Activated CD8-positive, alpha-beta T cell treated with anti-CD3 and anti-CD28 coated beads for 36 hours (primary cell): Measurements from ENCODE around the gene FSD2. TPM values are rescaled to one million over a fixed set of nuclear protein-coding genes. Genes with fewer than 3 reads are reported as not detected.
"Not testable (repeated sequence)": the region's sequence is repeated elsewhere in the genome, so short reads cannot be mapped to it uniquely, and the experiment has no call there.

Source experiments
- ATAC-seq: fragments of 200-7000 bp; cut with Tn5 transposase; one replicate; pipeline ENCODE4 v1.10.0; 2021; ENCODE audit warnings: mild to moderate bottlenecking, moderate library complexity
- CTCF ChIA-PET: fragments of 350-600 bp; sonication (Branson Sonifier 250); formaldehyde crosslinking; loops from one replicate; lab custom pipeline; 2021; ENCODE audit warnings: antibody characterized with exemption; lab: Charles Lee
- POLR2A ChIA-PET: fragments of 350-600 bp; sonication (Branson Sonifier 250); formaldehyde crosslinking; loops from one replicate; lab custom pipeline; 2021; ENCODE audit warnings: antibody characterized with exemption; lab: Charles Lee
- DNase-seq: peaks from one replicate; pipeline ENCODE4 v3.0.0-alpha.2; 2020
- H3K27ac Mint-ChIP-seq: one replicate; pipeline ENCODE4 v1.8.0; 2021; ENCODE audit warnings: mild to moderate bottlenecking, mixed read lengths
- H3K27me3 Mint-ChIP-seq: one replicate; pipeline ENCODE4 v1.8.0; 2021; ENCODE audit warnings: mixed read lengths
- H3K36me3 Mint-ChIP-seq: one replicate; pipeline ENCODE4 v1.8.0; 2021; ENCODE audit warnings: low read depth, mixed read lengths
- H3K4me1 Mint-ChIP-seq: one replicate; pipeline ENCODE4 v1.8.0; 2021; ENCODE audit warnings: low read depth, mixed read lengths
- H3K4me3 Mint-ChIP-seq: one replicate; pipeline ENCODE4 v1.8.0; 2021; ENCODE audit warnings: mild to moderate bottlenecking, moderate library complexity, mixed read lengths
- H3K9me3 Mint-ChIP-seq: one replicate; pipeline ENCODE4 v1.8.0; 2021; ENCODE audit warnings: mixed read lengths
- intact Hi-C: fragments of 100-400 bp; cut with micrococcal nuclease; formaldehyde crosslinking; loops from one replicate; pipeline ENCODE4 v1.10.0; 2022
- total RNA-seq, 2 experiments: library from RNA; stranded (reverse); gene quantifications; one replicate each; pipeline ENCODE4 v1.2.3, GENCODE V29; 2021
- TF ChIP-seq, protein P1 (sequence below): fragments of 200-600 bp; IDR thresholded peaks from one replicate; pipeline ENCODE4 v1.8.0; 2022; ENCODE audit warnings: antibody characterized with exemption, mild to moderate bottlenecking

FSD2 gene
- total RNA-seq, 2 experiments from 2014 or later = not detected

DNA sequence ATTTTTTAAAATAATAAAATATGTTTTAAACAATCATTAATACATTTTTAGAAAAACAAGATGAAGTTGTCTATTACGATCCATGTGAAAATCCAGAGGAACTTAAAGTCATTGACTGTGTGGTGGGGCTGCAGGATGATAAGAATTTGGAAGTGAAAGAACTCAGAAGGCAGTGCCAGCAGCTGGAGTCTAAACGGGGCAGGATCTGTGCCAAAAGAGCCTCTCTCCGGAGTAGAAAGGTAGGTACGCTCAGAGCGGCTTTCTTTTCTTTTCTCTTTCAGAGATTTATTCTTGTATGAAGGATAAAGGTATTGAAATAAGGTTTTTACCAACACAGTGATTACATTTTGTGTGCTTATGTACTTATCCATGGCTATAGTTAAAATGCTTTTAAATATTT, 17.2 kb upstream of the FSD2 start:
- intact Hi-C loops = no loop called here
- H3K9me3 Mint-ChIP-seq = no peaks in the 10 kb centered on the region
- H3K4me1 Mint-ChIP-seq = peaks cover 7% of the 10 kb centered on the region
- no peak for ATAC-seq
- no peak overlapping the region for H3K4me3 Mint-ChIP-seq
- H3K36me3 Mint-ChIP-seq = peaks cover 37% of the 10 kb centered on the region
- no peak overlapping the region for H3K27ac Mint-ChIP-seq
- CTCF ChIA-PET = no interaction called here
- no peaks in the 10 kb centered on the region for H3K27me3 Mint-ChIP-seq
- no peak for DNase-seq
- TF ChIP-seq, protein P1, sequence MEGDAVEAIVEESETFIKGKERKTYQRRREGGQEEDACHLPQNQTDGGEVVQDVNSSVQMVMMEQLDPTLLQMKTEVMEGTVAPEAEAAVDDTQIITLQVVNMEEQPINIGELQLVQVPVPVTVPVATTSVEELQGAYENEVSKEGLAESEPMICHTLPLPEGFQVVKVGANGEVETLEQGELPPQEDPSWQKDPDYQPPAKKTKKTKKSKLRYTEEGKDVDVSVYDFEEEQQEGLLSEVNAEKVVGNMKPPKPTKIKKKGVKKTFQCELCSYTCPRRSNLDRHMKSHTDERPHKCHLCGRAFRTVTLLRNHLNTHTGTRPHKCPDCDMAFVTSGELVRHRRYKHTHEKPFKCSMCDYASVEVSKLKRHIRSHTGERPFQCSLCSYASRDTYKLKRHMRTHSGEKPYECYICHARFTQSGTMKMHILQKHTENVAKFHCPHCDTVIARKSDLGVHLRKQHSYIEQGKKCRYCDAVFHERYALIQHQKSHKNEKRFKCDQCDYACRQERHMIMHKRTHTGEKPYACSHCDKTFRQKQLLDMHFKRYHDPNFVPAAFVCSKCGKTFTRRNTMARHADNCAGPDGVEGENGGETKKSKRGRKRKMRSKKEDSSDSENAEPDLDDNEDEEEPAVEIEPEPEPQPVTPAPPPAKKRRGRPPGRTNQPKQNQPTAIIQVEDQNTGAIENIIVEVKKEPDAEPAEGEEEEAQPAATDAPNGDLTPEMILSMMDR = no peak
- POLR2A ChIA-PET = no interaction called here

DNA sequence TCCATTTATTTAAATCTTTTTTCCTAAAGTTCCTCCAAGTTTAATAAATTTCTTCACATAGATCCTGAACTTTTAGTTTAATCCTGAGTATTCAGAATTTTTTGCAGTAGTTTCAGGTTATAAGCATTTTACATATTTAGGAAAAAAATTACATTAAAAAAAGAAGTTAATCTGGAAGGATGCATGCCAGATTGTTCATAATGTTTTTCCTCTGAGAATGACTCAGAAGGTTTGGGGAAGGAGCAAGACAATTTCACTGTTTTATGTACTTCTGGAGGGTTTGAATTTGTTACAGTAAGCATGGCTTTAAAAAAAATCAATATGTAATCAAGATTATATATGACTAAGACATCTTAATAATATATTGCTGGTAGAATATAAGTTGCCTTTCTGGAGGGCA, 16.0 kb upstream of the FSD2 start:
- H3K4me3 Mint-ChIP-seq, CTCF ChIA-PET, POLR2A ChIA-PET, ATAC-seq, H3K27me3 Mint-ChIP-seq, H3K27ac Mint-ChIP-seq, intact Hi-C loops, DNase-seq, H3K4me1 Mint-ChIP-seq, H3K9me3 Mint-ChIP-seq: not testable (repeated sequence)
- peaks cover 35% of the 10 kb centered on the region for H3K36me3 Mint-ChIP-seq

DNA sequence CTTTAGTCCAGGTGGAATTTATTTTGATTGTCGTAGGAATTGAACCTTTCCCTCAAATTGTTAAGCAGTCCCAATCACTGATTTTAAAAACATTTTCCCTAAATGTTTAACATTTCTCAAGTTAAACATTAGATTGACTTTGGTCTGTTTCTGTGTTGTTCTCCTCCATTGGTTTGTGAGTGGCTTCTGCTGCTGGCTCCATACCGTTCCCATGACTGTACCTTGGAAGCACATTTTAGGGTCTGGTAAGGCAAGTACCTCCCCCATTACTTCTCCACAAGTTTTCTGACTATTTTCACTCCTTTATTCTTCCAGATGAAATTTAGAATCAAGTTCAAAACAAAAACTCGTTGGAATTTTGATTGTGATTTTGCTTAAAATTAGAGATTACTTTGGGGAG, 15.5 kb upstream of the FSD2 start:
- CTCF ChIA-PET, H3K27ac Mint-ChIP-seq, DNase-seq: not testable (repeated sequence)

DNA sequence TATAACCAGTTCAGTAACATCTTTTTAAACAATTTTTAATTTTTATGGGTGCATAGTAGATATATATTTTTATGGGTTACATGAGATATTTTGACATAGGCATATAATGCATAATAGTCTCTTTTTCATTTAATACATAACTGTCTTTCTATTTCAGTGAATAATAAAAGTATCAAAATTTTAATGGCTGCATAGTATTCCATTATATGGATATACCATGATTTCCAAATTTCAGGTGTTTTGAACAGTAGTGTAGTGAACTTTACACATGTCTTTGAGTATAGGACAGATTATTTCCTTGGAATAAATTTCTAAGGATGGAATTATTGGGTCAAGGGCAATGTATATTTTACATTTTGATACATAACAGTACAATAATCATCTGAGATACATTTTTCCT, 14.3 kb upstream of the FSD2 start:
- TF ChIP-seq, protein P1 = no peak
- Mint-ChIP-seq H3K9me3 (no peaks in the 10 kb centered on the region), H3K27ac (no peak overlapping the region), H3K27me3 (no peaks in the 10 kb centered on the region), H3K4me1 (peaks cover 21% of the 10 kb centered on the region), H3K4me3 (no peak overlapping the region), H3K36me3 (peaks cover 40% of the 10 kb centered on the region)
- ATAC-seq (no peak), DNase-seq (no peak)
- intact Hi-C loops = no loop called here
- ChIA-PET CTCF (no interaction called here), POLR2A (no interaction called here)

More for the DNA sequence above, 15.5 kb upstream of the FSD2 start:
- intact Hi-C loops, H3K9me3 Mint-ChIP-seq, H3K27me3 Mint-ChIP-seq, H3K4me3 Mint-ChIP-seq, POLR2A ChIA-PET, ATAC-seq: not testable (repeated sequence)
- peaks cover 12% of the 10 kb centered on the region for H3K4me1 Mint-ChIP-seq
- H3K36me3 Mint-ChIP-seq = peaks cover 35% of the 10 kb centered on the region

DNA sequence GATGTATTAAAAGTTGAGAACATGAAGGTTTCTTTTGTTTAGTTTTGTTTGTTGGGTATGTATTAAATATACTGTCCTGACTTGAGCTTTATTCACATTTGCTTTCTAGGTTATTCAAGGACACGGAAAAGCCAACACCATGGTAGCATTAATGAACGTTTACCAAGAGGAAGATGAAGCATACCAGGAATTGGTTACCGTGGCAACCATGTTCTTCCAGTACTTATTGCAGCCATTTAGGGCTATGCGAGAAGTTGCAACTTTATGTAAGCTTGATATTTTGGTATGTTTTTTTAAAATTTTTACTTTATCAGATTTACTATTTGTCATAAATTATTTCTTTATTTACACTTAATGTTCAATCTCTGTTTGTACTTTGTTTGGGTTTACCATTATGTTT, 7.1 kb upstream of the FSD2 start:
- DNase-seq = no peak
- H3K27ac Mint-ChIP-seq = no peak overlapping the region

DNA sequence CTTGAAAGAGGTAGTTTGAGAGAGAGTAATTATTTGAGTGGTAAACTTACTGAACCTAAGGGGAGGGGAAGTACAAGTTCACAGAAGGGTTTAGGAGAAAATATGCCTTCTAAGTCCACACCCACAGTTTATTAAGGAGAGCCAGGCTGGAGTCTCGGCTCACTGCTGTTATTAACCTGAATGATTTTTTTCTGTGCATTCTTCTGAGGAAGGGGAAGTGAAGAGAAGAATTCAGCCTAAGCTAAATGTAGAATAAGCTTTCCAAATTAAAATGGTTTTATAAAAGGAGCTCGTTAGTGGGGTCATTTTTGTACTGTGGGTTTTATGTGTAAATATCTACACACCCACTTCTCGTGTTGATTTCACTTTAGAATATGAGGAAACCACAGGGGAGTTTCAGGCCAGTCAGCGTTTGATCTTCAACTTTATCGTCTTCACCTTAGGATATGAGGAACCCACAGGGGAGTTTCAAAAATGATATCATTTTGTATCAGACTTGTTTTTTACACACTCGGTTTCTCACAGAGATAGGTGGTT, 5.1 kb upstream of the FSD2 start:
- Mint-ChIP-seq H3K36me3 (peaks cover 27% of the 10 kb centered on the region), H3K9me3 (no peaks in the 10 kb centered on the region), H3K4me3 (peak overlapping the region; percentile 84), H3K27me3 (no peaks in the 10 kb centered on the region), H3K27ac (peak overlapping the region; percentile 92), H3K4me1 (peaks cover 40% of the 10 kb centered on the region)
- intact Hi-C loops = loop anchor here (1.0 kb wide), 1 partner anchor 61 kb away; no protein-coding TSS in a partner anchor
- CTCF ChIA-PET = interaction anchor here (0.9 to 2.5 kb wide), 8 partner anchors 19 to 271 kb away, joined by 3 to 10 read pairs (median 4); partner anchors contain the start of genes BTBD1, RAMAC and RPS17
- peak; percentile 80 for DNase-seq
- POLR2A ChIA-PET = interaction anchor here (1.0 to 4.0 kb wide), 7 partner anchors 22 to 270 kb away, joined by 3 to 39 read pairs (median 9); partner anchors contain the start of genes RAMAC and RPS17
- TF ChIP-seq, protein P1 = no peak
- ATAC-seq = peak; percentile 8

More for the DNA sequence above, 7.1 kb upstream of the FSD2 start:
- TF ChIP-seq, protein P1 = no peak
- CTCF ChIA-PET = interaction anchor here (1.0 to 1.3 kb wide), 2 partner anchors 20 to 282 kb away, joined by 3 read pairs; no protein-coding TSS in a partner anchor
- Mint-ChIP-seq H3K36me3 (peaks cover 36% of the 10 kb centered on the region), H3K4me3 (no peak overlapping the region), H3K4me1 (peaks cover 47% of the 10 kb centered on the region), H3K27me3 (no peaks in the 10 kb centered on the region), H3K9me3 (no peaks in the 10 kb centered on the region)
- no peak for ATAC-seq
- POLR2A ChIA-PET = interaction anchor here (1.3 kb wide), 1 partner anchor 16 kb away, joined by 3 read pairs; no protein-coding TSS in a partner anchor
- intact Hi-C loops = no loop called here
